C4-2B (cell line): Measurements from ENCODE around the gene PSAPL1.

Source experiments
- H3K27ac ChIP-seq: fragments of 450-650 bp; 2 replicates; pipeline ENCODE4 v1.5.1; 2017
- ZFX ChIP-seq: fragments of 450-650 bp; IDR thresholded peaks from 2 replicates; pipeline ENCODE4 v1.6.1; 2017
- TF ChIP-seq, protein P1 (sequence below): fragments of 450-650 bp; conservative IDR thresholded peaks from 2 replicates; pipeline ENCODE4 v1.5.1; 2017; ENCODE audit warnings: mild to moderate bottlenecking

Gene PSAPL1

DNA sequence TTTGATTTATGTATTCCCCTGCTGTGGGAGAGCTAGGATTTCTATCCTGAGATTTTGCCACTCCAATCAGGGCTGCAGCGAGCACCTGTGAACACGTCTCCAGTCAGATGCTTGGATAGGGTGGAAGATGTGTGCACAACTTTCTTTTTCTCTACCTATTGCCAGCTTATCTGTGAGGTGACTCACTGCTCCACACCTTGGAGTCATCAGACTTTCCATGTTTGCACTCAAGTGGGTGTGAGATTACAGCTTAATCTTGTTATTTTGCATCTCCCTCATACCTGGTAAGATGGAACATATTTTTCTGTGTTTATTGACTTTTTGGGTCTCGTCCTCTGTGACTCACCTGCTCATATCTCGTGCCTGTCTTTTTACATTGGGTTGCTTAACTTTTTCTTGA lies 32.2 kb downstream of the PSAPL1 start:
- no peak for TF ChIP-seq ZFX
- TF ChIP-seq, protein P1, sequence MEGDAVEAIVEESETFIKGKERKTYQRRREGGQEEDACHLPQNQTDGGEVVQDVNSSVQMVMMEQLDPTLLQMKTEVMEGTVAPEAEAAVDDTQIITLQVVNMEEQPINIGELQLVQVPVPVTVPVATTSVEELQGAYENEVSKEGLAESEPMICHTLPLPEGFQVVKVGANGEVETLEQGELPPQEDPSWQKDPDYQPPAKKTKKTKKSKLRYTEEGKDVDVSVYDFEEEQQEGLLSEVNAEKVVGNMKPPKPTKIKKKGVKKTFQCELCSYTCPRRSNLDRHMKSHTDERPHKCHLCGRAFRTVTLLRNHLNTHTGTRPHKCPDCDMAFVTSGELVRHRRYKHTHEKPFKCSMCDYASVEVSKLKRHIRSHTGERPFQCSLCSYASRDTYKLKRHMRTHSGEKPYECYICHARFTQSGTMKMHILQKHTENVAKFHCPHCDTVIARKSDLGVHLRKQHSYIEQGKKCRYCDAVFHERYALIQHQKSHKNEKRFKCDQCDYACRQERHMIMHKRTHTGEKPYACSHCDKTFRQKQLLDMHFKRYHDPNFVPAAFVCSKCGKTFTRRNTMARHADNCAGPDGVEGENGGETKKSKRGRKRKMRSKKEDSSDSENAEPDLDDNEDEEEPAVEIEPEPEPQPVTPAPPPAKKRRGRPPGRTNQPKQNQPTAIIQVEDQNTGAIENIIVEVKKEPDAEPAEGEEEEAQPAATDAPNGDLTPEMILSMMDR: no peak
- no peak overlapping the region for H3K27ac ChIP-seq

DNA sequence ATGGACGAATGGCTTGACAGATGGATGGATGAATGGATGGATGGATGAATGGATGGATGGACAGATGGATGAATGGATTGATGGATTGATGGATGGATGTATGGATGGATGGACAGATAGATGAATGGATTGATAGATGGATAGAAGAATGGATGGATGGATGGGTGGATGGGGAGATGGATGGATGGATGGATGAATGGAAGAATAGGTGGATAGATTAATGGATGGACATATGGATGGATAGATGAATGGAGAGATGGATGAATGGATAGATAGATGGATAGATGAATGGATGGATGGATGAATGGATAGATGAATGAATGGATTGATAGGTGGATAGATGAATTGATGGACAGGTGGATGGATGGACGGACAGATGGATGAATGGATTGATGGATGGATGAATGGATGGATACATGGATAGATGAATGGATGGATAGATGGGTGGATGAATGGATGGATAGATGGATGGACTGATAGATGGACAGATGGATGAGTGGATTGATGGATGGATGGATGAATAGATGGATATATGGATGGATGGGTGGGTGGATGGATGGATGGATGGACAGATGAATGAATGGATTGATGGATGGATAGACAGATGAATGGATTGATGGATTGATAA lies 33.9 kb downstream of the PSAPL1 start:
- TF ChIP-seq ZFX: no peak
- TF ChIP-seq, protein P1: no peak
- H3K27ac ChIP-seq: no peak overlapping the region

DNA sequence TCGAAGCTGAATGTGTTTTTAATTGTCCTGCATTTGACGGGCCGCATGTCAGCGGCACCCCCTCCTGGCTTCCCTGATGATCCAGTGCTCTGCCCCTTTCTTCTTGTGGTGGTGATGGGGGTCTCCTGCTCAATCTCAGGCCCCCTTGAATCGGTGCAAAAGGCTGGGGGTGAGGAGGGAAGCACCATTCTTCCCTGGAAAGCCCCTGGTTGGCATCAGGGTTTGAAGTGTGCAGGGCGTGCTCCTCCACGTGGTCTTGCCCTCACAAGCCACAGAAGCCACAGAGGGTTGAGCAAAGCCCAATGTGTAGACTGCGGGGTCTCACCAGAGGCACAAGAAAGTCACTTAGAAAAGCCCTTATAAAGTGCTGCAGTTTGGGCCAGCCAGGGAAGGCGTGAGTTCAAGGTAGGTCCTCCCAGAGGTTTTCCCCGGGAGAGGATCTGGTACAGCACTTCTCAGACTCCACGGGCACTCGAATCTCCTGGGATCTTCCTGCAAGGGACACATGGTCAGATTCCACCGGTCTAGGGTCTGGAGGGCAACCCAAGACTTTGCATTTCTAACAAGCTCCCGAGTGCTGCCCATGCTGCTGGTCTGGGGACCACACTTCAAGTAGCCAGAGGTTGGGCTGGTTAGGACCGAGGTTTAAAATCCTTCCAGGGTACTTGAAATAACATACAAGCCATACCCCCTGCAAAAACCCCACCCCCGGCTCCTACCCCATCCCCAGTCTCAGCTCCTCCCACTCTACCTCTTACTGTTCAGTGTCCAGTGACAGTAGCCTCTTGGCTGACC lies 35.1 kb downstream of the PSAPL1 start:
- no peak overlapping the region for H3K27ac ChIP-seq

DNA sequence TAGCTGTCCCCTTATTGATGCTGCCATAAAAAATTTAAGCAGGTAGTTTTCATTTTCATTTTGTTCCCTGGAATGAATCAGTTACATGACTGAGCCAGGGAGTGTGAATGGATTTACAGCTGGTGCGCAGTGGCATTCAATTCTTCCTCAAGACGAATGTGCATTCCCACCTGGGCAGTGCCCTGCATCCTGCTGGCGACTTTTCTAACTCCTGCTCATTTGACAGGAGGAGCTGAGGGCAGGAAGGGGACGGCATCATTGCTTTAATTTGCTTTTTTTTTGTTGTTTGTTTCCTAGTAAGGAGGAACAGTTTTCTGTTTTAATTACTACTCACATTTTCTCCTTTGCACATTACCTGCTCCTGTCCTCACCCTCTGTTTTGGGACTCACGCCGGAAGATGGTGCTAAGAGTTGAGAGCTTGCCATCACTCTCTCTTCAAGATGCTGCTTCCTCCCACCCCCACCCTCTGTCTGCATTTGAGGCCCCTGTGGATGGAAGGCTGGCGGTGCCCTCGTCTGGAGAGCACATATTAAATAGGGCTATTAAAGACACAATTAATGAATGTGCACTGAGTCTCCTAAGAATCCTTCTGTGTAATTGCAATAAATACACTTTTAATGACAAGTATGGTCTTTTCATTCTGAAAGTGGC lies 35.8 kb downstream of the PSAPL1 start:
- H3K27ac ChIP-seq: no peak overlapping the region
- TF ChIP-seq, protein P1: no peak
- no peak for TF ChIP-seq ZFX

More for the DNA sequence above, 35.1 kb downstream of the PSAPL1 start:
- no peak for TF ChIP-seq ZFX
- TF ChIP-seq, protein P1: no peak

DNA sequence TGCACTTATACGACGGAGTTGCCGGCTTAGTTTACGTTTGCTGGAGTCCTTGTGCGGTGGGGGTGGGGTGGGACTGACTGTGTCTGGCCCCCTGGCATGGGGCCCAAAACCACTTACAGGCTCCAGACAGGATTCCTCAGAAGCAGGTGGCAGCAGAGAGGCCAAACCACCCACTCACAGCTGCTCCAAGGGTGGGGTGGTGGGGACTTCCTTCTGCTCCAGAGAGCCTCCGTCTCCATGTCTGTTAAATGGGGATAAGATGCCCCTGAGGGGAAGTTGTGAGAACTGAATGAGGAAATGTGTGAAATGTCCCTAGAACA lies 36.7 kb downstream of the PSAPL1 start:
- TF ChIP-seq ZFX: no peak
- TF ChIP-seq, protein P1: no peak
- H3K27ac ChIP-seq: no peak overlapping the region

DNA sequence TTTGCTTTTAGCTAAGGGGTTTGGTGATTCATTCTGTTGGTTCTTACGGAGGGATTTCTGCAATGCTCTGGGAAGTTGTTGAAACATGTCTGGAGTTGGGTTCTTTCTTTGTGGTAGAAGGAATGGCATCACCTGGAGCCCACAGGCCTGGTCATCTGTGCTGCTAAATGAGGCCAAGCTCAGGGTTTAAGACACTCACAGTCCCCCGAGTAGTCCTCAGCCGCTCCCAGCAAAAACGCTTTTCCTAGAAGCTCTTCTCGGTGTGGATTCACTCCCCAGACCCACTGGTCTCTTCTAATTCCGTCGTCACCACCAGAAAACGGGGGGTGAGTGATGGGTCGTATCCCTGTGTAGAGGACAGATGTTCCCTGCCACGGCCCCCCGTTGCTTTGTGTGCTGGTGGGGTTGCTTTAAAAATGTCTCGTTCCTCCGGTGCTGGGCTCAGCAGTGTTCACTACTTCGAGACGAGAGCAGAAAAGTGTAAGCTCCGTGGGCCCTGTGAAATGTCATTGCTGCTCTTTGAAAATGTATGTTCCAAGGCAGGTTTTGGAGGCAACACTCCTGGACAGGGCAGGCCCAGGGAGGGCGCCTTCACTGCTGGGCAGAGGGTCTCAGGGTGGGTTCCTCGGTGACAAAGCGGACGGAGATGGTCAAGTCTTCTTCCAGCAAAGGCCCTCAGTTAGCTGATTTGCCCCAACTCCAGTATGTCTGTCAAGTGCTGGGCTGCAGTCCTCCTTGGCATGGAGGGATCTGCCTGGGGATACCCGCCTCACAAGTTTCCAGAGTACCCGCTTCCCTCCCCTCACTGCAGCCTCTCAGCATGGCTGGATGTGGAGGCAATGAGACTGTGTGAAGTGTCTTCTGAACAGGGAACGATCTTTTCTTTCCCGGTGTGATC lies 37.3 kb downstream of the PSAPL1 start:
- H3K27ac ChIP-seq: no peak overlapping the region
- TF ChIP-seq, protein P1: no peak
- TF ChIP-seq ZFX: no peak
